ENCODE measurements around the gene ZDHHC18. TPM values are rescaled to one million over a fixed set of nuclear protein-coding genes. Genes with fewer than 3 reads are reported as not detected.

ZDHHC18 gene
- total RNA-seq, 4 donors from 2014 or later = 14.1 to 28.4 (median 18.8) TPM

DNA sequence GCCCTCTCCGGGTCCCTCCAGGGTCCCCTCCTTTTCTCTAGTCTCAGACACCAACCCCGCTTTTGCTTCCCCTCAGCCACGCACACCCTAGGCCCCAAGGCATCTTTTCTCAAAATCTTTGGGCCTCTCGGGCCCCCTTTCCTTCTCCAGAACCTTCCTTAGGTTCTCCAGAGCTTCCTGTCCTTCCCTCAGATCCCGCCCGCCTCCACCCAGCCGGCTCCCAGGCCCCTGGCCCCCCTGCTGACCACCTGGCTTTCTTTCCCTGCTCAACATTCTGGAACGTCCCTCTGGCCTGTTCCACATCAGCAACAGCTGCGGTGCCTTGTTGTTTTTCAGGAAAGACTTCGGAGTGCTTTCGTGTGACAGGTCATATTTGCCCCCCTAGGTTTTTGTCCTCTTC, 1.2 kb downstream of the ZDHHC18 start:
- H3K4me3 ChIP-seq (ENCODE audit: low read depth, poor library complexity, severe bottlenecking) = no peak overlapping the region
- intact Hi-C loops (cut with DNase I; ENCODE audit: low total_unique reads) = no loop called here
- no peak for DNase-seq (ENCODE audit: low spot score in 2 of 2)
- TF ChIP-seq, protein P1, sequence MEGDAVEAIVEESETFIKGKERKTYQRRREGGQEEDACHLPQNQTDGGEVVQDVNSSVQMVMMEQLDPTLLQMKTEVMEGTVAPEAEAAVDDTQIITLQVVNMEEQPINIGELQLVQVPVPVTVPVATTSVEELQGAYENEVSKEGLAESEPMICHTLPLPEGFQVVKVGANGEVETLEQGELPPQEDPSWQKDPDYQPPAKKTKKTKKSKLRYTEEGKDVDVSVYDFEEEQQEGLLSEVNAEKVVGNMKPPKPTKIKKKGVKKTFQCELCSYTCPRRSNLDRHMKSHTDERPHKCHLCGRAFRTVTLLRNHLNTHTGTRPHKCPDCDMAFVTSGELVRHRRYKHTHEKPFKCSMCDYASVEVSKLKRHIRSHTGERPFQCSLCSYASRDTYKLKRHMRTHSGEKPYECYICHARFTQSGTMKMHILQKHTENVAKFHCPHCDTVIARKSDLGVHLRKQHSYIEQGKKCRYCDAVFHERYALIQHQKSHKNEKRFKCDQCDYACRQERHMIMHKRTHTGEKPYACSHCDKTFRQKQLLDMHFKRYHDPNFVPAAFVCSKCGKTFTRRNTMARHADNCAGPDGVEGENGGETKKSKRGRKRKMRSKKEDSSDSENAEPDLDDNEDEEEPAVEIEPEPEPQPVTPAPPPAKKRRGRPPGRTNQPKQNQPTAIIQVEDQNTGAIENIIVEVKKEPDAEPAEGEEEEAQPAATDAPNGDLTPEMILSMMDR (IDR thresholded peaks at IDR 0.05) = no peak
- TF ChIP-seq POLR2A (IDR thresholded peaks at IDR 0.05) = no peak
- WGBS, 2 donors = 28% methylated on average over 11 of the region's 11 CpGs

DNA sequence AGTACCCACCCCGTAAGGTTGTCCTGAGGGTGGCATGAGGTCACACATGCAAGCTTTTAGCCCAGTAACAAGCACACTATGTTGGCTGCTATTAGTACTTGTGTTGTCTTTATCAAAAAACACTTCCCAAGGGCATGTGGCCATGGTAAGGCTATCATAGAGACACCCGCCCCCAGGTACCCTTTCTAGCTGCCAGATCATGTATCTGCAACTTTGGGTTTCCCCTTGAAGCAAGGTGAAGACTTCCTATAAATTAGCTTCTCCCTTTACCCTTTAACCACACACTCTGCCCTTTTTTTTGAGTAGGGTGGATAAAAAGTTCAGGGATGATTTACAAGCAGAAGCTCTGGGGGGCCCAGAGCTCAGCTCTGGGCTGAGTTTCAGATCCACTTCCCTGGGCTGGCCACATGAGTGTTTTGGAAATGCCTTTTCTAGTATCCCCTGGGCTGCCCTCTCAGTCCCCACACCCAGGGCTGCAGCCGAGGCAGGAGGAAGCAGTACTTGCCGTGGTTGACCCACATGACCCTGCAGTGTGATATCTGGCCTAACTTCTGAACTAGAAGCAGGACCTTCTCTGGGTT, 2.0 kb downstream of the ZDHHC18 start:
- TF ChIP-seq, protein P1 (IDR thresholded peaks at IDR 0.05) = no peak
- no peak for TF ChIP-seq POLR2A (IDR thresholded peaks at IDR 0.05)
- 45 to 66% methylated on average over 4 of the region's 4 CpGs for WGBS, 2 donors
- intact Hi-C loops (cut with DNase I; ENCODE audit: low total_unique reads) = no loop called here
- H3K4me3 ChIP-seq (ENCODE audit: low read depth, poor library complexity, severe bottlenecking) = no peak overlapping the region
- no peak for DNase-seq (ENCODE audit: low spot score in 2 of 2)

DNA sequence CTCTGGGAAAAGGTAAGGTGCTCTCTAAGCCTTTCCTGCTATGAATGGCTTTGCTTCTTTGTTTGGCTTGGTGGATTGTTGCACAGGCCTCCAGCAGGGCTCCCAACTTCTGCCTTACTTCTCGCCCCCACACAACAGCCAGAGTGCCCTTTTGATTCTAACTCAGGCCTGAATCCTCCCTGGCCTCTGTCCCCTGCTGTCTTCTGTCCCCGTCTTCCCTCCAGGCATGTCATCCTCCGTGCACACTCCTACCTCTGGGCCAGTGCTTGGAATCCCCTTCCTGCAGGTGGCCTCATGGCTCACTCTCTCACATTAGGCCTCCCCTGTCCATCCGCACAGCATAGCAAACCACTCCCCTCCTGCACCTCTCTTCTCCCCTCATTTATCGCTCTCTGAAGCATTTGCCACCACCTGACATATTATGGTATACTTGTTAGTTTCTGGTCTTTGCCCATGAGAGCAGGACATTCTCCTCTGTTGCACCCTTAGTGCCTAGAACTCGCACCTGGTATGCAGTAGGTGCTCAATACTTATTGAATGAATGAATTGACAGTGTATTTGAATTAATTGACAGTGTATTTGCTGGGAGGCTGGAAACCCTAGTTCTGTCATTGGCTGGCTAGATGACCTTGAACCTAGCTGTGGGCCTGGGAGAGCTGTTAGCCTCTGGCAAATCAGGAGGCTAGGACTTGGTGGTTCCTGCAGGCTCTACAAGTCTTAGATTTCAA, 2.9 kb downstream of the ZDHHC18 start:
- no peak for DNase-seq (ENCODE audit: low spot score in 2 of 2)
- 87 to 93% methylated on average over 6 of the region's 6 CpGs for WGBS, 2 donors
- no peak overlapping the region for H3K4me3 ChIP-seq (ENCODE audit: low read depth, poor library complexity, severe bottlenecking)
- TF ChIP-seq, protein P1 (IDR thresholded peaks at IDR 0.05) = no peak
- no peak for TF ChIP-seq POLR2A (IDR thresholded peaks at IDR 0.05)
- intact Hi-C loops (cut with DNase I; ENCODE audit: low total_unique reads) = no loop called here

DNA sequence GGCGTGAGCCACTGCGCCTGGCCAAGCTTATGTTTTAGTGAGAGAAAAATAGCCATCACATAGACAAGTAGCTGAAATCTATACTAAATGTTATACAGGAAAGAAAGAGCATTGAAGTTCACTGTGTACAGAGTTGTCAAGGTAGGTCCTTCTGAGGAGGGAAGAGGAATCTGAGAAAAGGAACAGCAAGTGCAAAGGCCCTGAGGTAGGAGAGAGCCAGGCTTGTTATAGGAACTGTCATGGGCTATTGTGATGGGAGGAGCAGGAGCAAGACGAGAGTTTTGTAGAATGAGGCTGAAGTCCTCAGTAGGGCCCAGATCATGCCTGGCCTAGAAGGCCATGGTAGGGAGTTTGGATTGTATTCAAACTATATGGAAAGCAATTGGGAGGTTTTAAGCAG, 4.6 kb downstream of the ZDHHC18 start:
- no peak overlapping the region for H3K4me3 ChIP-seq (ENCODE audit: low read depth, poor library complexity, severe bottlenecking)
- intact Hi-C loops (cut with DNase I; ENCODE audit: low total_unique reads) = no loop called here
- 94% methylated on average over 3 of the region's 3 CpGs for WGBS, 2 donors
- TF ChIP-seq POLR2A (IDR thresholded peaks at IDR 0.05) = no peak
- TF ChIP-seq, protein P1 (IDR thresholded peaks at IDR 0.05) = no peak
- DNase-seq (ENCODE audit: low spot score in 2 of 2) = no peak

DNA sequence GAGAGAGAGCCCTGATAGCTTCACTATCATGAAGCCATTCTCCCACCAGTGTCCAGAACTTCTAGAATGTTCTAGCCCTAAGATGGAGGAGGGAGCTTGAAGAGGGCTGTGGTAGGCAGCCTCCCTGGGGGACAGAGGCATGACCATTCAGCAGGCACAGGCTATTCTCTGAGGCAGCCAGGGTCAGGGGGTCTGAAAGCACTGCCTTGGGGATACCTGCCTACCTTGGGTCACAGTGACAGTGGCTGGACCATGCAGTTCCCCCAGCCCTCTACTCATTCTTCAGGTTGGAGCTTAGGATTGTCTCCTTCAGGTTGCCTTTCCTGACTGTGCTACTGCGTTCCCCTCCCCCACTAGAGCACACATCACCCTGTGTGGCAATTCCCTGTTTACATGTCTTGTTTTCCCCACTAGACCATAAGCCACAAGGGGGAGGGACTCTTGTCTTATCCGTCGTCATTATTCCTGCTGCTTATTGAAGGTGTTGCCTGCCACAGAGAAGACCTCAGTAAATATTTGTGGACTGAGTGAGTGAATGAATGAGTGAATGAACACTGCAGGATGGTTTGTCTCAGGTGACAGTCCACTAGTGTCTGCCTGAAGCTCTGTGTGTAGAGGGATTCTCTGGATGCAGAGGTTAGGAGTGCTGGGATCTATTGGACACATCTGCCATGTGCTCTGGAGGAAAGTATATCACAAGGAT, 5.2 kb downstream of the ZDHHC18 start:
- no peak overlapping the region for H3K4me3 ChIP-seq (ENCODE audit: low read depth, poor library complexity, severe bottlenecking)
- no peak for TF ChIP-seq POLR2A (IDR thresholded peaks at IDR 0.05)
- TF ChIP-seq, protein P1 (IDR thresholded peaks at IDR 0.05) = no peak
- no peak for DNase-seq (ENCODE audit: low spot score in 2 of 2)
- intact Hi-C loops (cut with DNase I; ENCODE audit: low total_unique reads) = no loop called here
- 61 to 71% methylated on average over 3 of the region's 3 CpGs for WGBS, 2 donors

Data from lower leg skin (tissue), 4 donors.